ENCODE data around the gene KDM4B.
"Not testable (repeated sequence)": the region's sequence is repeated elsewhere in the genome, so short reads cannot be mapped to it uniquely, and the experiment has no call there.

The KDM4B gene

GRCh38 chr19:5147074-5147977, 178.4 kb downstream of the KDM4B start:
- DNase-seq (ENCODE audit: low read depth, low spot score) = no peak

DNA sequence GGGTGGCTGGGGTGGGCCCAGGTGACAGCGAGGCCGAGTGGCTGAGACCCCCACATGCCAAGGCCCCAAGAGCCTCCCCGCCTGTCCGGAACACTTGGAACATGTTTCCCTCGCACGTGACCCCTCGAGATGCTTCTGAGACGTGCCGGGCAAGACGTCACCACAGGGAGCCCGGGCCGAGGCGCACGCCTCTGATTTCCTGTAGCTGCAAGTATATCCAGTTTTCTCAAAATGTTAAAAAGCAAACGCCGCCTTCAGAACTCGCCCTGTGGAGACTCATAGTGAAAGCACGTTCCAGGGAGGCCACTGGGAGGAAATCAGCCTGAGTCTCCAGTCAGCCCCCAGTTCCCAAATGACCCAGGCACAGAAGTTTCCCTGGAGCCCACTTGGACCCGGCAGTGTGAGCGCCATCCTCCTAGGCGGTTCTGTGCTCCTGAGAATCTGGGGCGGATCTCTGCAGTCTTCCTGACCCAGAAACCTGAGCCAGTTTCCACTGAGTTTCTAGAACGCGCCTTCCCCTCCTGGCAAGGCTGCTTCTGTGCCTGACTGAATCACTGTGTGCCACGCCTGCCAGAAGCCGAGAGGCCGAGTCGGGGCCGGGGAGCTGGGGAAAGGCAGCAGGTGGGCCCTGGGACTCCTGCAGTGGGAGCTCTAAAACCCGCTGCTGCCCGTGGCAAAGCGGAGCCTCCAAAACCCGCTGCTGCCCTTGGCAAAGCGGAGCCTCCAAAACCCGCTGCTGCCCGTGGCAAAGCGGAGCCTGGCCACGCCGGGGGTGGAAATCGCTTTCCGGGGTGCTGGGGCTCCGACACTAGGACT, 179.3 kb downstream of the KDM4B start:
- DNase-seq (ENCODE audit: low read depth, low spot score) = peak; percentile 29

GRCh38 chr19:5148794-5149190, 179.9 kb downstream of the KDM4B start:
- no peak for DNase-seq (ENCODE audit: low read depth, low spot score)

DNA sequence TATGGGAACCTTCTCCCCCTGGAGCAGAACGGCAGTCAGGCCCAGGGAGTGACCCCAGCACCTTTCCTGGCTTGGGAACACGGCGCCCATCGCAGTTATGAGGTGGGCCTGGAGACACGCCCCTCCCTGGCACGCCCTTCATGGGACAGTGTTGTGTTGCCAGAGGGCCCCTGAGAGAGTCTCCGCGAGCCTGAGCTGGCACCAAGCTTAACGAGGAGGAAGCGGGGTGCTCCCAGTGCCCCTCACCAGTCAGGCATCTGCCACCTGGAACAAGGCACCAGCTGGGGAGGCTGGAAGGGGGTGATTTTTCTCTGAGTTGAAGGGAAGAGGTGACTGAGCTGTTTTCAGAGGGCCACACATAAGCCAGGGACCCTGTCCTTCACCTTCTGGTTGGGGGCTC, 180.6 kb downstream of the KDM4B start:
- no peak for DNase-seq (ENCODE audit: low read depth, low spot score)

DNA sequence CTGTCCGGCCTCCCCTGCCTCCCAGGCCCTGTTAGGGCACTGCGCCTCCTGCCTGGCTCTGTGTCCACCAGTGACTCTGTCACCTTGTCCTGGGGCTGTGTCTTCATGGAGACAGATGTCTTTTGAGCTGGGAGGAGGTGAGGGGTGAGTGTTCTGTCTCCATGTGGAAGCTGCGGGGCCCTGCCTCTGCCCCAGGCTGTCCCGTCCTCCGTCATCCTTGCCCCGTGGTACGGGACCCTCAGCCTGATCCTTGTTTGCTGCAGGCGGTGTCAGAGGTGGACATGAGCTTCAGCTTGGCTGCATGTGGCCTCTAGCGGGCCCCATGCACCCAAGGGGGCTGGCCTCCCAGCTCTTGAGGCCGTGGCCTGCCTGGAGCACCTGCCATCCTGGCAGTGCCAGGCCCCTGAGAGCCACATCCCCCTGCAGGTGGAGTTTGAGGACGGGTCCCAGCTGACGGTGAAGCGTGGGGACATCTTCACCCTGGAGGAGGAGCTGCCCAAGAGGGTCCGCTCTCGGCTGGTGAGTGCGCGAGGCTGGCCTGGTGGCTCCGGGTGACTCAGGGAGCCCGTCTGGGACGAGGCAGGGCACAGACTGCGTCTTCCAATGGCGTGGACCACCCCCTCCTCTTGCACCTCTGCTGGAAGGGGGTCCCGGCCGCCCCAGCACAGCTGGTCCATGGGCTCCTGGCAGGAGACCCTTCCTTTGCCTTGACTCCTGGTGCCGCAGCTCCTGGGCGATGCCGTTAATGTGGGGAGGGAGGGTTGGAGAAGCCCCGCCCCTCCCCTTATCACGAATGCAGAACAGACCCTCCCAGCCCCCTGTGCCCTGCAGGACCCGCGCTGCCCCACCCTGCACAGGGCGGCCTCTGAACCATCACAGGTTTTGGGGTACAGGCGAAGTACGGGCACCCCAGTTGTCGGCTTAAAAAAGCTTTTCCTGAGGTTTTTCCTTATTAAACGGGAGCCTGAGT, 181.3 kb downstream of the KDM4B start:
- no peak for DNase-seq (ENCODE audit: low read depth, low spot score)

- no peak for DNase-seq (ENCODE audit: low read depth, low spot score)
These were observed 182.2 kb downstream of the KDM4B start for GRCh38 chr19:5150902-5151741.

- no peak for DNase-seq (ENCODE audit: low read depth, low spot score)
These were observed 183.3 kb downstream of the KDM4B start for GRCh38 chr19:5152013-5152763.

- DNase-seq (ENCODE audit: low read depth, low spot score) = no peak
These were observed 184.0 kb downstream of the KDM4B start for GRCh38 chr19:5152767-5153532.

GRCh38 chr19:5153601-5154128, 184.8 kb downstream of the KDM4B start:
- DNase-seq (ENCODE audit: low read depth, low spot score) = no peak

- no peak for DNase-seq (ENCODE audit: low read depth, low spot score)
These were observed 185.4 kb downstream of the KDM4B start for GRCh38 chr19:5154129-5154798.

- no peak for DNase-seq (ENCODE audit: low read depth, low spot score)
These were observed 186.0 kb downstream of the KDM4B start for GRCh38 chr19:5154799-5155426.

DNA sequence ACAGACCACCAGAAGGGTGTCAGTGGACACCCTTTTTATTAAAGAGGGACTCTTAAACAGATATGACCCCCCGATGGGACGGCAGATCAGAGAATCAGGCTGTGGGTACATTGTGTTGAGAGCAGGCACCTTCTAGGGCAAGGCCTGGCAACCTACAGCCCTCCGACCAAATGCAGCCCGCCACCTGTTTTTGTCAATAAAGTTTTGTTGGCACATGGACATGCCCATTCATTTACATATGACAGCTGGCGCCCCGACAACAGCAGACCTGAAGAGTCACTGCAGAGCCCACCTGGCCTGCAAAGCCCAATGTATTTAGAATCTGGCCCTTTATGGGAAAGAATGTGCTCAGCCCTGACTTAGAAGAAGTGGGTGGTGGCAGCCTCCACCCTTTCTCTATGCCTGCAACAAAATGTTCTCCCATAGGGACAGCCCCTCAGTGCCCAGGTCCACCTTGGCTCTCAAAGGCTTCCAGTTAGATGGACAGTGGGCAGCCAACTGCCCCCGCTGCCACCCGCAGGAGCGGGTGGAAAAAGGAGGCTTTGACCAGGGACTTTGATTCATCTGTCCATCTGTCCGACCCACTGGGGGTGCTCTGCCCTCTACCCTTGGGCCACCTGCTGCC, 186.8 kb downstream of the KDM4B start:
- DNase-seq (ENCODE audit: low read depth, low spot score) = no peak

GRCh38 chr19:5156231-5156986, 187.5 kb downstream of the KDM4B start:
- no peak for DNase-seq (ENCODE audit: low read depth, low spot score)

DNA sequence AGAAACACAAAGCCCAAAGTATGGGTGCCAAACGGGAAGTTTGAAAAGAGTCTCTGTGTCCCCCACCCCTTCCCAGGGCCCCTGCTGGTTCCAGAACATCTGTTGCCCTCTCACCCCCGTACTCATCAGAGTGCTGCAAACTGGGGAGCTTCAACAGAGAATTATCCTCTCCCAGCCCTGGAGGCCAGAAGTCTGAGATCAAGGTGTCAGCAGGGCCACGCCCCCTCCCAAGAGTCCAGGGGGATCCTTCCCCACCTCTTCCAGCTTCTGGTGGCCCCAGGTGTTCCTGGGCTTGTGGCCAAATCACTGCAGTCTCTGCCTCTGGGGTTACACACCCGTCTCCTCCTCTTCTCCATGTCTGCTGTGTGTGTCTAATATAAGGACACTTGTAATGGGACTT, 188.3 kb downstream of the KDM4B start:
- DNase-seq (ENCODE audit: low read depth, low spot score) = no peak

- DNase-seq (ENCODE audit: low read depth, low spot score) = not testable (repeated sequence)
These were observed 189.7 kb downstream of the KDM4B start for GRCh38 chr19:5158549-5159134.

- not testable (repeated sequence) for DNase-seq (ENCODE audit: low read depth, low spot score)
These were observed 191.4 kb downstream of the KDM4B start for GRCh38 chr19:5160158-5160795.
